ENCODE data around the gene CKAP5.

The CKAP5 gene

GRCh38 chr11:46766656-46767055 is 79.4 kb downstream of the CKAP5 start:
- no peak for DNase-seq (ENCODE audit: low read depth)

- no peak for DNase-seq (ENCODE audit: low read depth)
Observed at GRCh38 chr11:46762248-46762647, 83.8 kb downstream of the CKAP5 start.

DNA sequence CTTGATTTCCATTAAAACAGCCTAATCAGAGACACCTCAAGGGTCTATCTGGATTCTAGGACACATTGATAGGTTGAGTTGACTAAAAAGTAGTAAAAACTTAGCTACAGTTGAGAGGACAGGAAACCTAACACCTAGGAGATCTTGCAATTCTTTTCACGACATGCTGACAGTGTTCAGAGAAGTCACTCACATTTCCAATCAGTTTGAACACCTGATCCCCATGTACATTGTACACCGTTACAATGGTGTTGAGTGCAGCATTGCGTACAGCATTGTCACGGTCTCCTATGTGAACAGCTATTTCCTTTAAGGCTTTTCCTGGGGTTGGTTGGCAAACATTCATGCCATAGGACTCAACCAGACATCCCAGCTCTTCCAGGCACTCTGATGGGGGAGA is 84.3 kb downstream of the CKAP5 start:
- DNase-seq (ENCODE audit: low read depth): no peak

GRCh38 chr11:46760429-46761128 is 85.5 kb downstream of the CKAP5 start:
- no peak for DNase-seq (ENCODE audit: low read depth)

DNA sequence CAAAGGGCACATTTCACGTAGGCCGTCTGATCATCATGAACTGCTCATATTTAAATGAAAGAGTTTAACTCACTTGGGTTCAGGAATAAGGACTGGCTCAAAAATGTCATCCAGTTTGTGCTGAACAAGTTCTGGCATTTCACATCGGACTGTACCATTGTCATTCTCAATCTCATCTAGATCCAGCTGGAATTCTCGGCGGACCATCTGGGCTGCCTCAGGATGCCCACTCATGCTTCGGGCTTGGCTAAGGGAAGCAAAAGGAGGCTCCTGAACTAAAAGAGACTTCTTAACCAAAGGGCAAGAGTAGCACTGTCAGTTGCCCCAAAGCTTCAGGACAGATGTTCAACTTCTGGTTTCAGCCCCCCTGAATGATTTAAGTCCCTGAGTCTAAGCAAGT is 86.9 kb downstream of the CKAP5 start:
- no peak for DNase-seq (ENCODE audit: low read depth)

DNA sequence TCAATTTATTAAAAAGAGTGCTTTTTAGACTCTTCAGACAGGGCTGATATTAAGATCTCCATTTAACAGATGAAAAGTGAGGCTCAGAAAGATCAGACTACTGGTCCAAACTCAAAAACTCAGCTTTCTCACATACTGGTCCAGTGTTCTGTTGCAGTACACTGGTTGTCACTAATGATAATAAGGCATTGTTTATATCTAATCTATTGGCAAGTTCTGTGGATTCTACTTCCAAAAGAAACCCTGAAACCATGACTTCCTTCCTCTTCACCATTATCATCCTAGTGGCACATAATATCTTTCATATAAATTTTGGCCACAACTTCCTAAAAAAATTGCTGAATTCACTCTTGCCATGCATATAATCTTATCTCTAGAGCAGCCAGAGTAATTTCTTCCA is 90.1 kb downstream of the CKAP5 start:
- no peak for DNase-seq (ENCODE audit: low read depth)

DNA sequence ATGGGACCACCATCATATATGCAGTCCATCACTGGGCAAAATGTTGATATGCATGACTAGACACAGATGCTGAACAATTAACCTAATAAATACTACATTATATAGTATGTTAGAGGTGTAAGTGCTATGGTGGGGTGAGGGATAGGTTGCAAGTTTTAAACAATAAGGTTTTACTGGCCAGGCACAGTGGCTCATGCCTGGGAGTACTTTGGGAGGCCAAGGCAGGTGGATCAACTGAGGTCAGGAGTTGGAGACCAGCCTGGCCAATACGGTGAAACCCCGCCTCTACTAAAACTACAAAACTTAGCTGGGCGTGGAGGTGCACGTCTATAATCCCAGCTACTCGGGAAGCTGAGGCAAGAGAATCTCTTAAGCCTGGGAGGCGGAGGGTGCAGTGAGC is 98.9 kb downstream of the CKAP5 start:
- no peak for DNase-seq (ENCODE audit: low read depth)

- no peak for DNase-seq (ENCODE audit: low read depth)
Observed at GRCh38 chr11:46745995-46746394, 100.1 kb downstream of the CKAP5 start.

GRCh38 chr11:46745328-46745727 is 100.8 kb downstream of the CKAP5 start:
- DNase-seq (ENCODE audit: low read depth): no peak

DNA sequence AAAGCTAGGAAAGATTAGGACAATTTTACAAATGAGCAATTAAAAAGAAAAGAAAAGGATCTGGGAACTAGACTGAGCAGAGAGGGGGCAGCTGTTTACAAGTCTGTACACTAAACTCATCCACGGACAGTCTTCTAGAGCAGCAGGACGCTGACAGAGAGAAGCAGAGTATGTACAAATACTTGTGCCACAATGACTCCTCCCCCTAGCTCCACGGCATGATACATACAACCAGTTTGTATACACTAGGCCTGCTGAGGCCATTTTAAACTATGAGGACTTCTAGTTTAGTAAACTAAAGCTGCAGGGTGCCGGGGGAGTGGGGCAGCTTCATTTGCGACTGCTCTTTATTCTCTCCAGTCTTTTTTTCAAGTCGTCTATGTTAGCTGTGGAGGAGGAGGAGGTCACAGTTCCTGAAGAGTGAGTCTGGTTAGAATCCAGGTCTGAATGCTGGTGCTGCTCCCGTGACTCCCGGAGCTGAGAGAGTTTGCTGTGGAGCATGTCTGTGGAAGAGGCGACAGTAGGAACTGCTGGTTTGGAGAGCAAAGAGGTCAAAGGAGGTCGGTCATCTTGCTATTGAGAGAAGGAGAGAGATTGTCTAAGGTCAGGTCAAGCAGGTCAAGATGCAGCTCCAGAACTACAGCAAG is 102.3 kb downstream of the CKAP5 start:
- DNase-seq (ENCODE audit: low read depth): no peak

- DNase-seq (ENCODE audit: low read depth): no peak
Observed at GRCh38 chr11:46743043-46743442, 103.0 kb downstream of the CKAP5 start.

DNA sequence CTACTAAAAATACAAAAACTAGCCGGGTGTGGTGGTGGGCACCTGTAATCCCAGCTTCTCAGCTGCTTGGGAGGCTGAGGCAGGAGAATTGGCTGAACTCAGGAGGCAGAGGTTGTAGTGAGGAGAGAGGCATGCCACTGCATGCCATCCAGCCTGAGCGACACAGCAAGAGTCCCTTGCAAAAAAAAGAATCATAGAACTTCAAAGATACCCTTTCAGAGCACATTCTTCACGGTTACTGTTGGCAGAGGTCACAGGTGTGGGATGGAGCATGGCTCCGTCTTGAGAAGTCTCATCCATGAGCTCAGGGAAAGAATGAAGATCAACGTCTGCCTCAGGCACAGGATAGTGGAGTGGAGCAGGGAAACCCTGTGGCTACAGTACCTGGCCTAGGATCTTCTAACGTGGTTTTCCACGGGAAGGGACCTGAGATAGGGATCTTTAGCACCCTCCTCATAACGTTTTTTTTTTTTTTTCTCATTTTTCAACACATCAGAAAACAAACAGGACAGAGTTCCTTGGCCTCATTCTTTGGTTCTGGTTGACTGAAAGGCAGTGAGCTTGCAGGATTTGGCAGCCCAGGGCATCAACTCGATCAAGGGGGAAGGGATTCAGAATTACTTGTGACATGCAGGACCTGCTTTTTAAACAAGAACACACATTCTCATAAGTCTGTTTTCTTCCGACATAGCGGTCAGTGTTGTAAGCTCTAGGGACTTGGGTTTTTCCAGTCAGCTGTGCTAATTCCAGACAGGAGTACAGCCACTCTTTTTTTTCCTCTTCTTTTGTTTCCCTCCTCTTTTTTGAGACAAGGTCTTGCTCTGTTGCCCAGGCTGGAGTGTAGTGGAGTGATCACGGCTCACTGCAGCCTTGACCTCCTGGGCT is 104.2 kb downstream of the CKAP5 start:
- no peak for DNase-seq (ENCODE audit: low read depth)

DNA sequence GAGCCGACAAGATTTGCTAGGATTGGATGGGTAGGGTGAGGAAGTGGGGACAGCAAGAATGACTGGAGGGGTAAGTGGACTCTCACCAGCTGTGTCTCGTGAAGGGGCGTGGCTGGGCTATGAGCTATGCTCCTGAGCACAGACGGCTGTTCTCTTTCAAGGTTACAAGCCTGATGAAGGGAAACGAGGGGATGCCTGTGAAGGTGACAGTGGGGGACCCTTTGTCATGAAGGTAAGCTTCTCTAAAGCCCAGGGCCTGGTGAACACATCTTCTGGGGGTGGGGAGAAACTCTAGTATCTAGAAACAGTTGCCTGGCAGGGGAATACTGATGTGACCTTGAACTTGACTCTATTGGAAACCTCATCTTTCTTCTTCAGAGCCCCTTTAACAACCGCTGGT is 107.2 kb downstream of the CKAP5 start:
- no peak for DNase-seq (ENCODE audit: low read depth)

- no peak for DNase-seq (ENCODE audit: low read depth)
Observed at GRCh38 chr11:46737699-46738098, 108.4 kb downstream of the CKAP5 start.

DNA sequence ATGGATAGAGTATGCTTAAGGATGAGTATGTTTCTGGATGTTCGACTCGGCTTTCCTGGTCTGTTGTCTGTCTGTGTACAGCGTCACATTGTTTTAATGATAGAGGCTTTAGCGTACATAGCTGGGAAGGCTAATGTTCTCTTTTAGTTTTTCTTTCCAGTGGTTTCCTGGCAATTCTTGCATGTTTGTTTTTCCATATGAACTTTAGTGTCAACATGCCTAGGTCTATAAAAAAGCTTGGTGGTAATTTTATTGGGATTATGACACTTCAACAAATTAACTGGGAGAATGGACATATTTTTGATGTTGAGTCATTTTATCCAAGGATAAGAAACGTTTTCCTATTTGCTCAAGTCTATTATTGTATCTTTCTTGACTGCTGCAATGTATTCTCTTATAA is 109.5 kb downstream of the CKAP5 start:
- DNase-seq (ENCODE audit: low read depth): no peak

DNA sequence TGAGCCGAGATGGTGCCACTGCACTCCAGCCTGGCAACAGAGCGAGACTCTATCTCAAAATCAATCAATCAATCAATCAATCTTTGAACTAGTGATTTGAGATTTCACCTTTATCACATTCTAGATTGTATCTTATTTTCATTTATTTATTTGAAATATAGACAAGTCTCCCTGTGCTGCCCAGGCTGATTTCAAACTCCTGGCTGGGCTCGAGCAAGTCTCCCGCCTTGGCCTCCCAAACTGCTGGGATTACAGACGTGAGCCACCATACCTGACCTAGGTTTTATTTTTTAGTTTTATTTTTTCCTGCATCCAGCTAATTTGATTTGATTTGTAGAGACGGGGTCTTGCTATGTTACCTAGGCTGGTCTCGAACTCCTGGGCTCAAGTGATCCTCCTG is 109.9 kb downstream of the CKAP5 start:
- no peak for DNase-seq (ENCODE audit: low read depth)

GRCh38 chr11:46733234-46733633 is 112.8 kb downstream of the CKAP5 start:
- DNase-seq (ENCODE audit: low read depth): no peak

DNA sequence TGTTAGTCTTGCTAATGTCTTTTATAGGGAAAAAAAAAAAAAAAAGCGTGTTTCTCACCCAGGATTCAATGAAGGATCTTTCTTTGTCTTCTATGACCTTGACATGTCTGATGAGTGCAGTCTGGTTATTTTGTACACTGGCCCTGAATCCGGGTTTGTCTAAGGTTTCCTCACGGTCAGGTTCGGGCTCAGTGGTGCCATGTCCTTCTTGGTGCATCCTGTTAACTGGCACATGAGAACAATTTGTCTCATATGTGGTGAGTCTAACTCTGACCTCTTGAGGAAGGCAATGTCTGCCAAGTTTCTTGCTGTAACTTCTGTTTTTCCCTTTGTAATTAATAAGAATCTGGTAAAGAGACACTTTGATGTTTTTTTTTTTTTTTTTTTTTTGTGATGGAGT is 114.5 kb downstream of the CKAP5 start:
- no peak for DNase-seq (ENCODE audit: low read depth)

DNA sequence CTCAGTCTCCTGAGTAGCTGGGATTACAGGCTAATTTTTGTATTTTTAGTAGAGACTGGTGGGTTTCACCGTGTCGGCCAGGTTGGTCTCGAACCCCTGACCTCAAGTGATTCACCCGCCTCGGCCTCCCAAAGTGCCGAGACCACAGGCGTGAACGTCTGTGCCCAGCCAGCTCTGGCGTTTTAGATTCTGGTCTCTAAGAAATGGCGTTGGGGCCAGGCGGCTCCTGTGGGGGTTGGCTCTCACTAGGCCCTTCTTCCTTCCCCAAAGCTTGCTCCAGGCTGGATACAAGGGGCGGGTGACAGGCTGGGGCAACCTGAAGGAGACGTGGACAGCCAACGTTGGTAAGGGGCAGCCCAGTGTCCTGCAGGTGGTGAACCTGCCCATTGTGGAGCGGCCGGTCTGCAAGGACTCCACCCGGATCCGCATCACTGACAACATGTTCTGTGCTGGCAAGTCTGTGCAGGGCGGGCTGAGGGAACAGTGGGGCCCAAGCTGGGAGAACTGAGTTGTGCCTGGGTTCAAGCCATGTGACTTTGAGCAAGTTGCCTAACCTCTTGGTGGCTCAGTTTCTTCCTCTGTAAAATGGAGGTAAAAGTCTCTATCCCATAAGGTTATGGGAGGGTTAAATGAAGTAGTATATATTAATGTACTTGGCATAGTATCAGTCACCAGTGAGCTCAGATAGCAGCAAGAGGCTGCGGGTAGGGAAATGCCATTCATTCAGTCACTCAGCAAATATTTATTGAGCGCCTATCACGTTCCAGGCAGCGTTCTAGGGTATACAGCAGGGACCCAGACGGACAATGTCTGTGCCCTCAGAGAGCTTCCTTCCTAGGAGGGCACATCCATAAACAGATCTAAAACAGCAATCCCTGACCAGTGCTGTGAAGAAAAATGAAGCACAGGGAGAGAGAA is 116.7 kb downstream of the CKAP5 start:
- DNase-seq (ENCODE audit: low read depth): no peak

GRCh38 chr11:46728659-46729040 is 117.4 kb downstream of the CKAP5 start:
- DNase-seq (ENCODE audit: low read depth): no peak

- no peak for DNase-seq (ENCODE audit: low read depth)
Observed at GRCh38 chr11:46727952-46728658, 118.0 kb downstream of the CKAP5 start.
